Loucy (cell line): ENCODE results near the gene ZNF524.

Experiments used
- EZH2phosphoT487 ChIP-seq: fragments of 200-600 bp; IDR thresholded peaks from 2 replicates; pipeline ENCODE4 v1.6.1; 2018; ENCODE audit warnings: antibody characterized with exemption, mild to moderate bottlenecking, moderate library complexity, borderline replicate concordance
- TF ChIP-seq, protein P1 (sequence below): fragments of 200-600 bp; sonication (generic); conservative IDR thresholded peaks from 2 replicates; pipeline ENCODE4 v1.5.1; 2014; ENCODE audit warnings: mild to moderate bottlenecking, antibody characterized with exemption, low read length

DNA sequence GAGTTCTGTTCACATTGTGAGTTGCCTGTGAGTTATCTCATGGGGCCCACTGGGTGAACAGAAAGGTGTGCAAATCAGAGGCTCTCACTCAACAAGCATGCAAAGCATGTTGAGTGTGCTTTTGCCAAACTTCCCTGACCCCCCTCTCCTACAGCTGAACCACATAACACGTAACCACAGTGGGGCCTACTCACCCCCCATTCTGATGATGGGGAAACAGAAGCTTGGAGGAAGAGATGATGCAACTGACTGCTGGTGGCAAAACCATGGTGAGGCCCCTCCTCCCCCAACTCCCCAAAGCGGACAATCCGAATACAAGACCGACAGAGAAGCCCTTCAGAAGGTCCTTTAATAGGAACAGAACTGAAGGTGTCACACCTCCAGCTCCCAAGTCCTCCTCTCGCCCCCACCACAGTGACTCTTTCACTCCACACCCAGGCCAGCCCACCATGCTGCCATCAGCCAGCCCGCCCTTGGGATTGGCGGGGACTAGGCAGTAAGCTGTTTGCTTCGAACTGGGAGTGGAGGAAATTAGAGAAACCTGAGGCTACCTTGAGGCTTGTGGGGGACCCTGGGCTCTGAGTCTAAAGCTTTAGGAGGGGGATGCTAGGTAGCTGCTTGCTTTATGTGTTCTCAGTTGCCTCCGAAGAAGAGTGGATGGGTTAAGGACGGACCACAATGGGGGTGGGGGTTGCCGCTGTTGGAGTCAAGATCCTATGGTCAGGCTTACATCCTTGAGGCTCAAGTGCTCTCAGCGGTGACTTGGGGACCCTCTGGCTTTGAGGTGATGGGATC lies 20.5 kb downstream of the ZNF524 start:
- TF ChIP-seq, protein P1, sequence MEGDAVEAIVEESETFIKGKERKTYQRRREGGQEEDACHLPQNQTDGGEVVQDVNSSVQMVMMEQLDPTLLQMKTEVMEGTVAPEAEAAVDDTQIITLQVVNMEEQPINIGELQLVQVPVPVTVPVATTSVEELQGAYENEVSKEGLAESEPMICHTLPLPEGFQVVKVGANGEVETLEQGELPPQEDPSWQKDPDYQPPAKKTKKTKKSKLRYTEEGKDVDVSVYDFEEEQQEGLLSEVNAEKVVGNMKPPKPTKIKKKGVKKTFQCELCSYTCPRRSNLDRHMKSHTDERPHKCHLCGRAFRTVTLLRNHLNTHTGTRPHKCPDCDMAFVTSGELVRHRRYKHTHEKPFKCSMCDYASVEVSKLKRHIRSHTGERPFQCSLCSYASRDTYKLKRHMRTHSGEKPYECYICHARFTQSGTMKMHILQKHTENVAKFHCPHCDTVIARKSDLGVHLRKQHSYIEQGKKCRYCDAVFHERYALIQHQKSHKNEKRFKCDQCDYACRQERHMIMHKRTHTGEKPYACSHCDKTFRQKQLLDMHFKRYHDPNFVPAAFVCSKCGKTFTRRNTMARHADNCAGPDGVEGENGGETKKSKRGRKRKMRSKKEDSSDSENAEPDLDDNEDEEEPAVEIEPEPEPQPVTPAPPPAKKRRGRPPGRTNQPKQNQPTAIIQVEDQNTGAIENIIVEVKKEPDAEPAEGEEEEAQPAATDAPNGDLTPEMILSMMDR, result no peak
- no peak for TF ChIP-seq EZH2phosphoT487
